Metanephros (tissue), 1 donor: ENCODE data around the gene ESM1. TPM values are rescaled to one million over a fixed set of nuclear protein-coding genes. Genes with fewer than 3 reads are reported as not detected.

Experiments
- total RNA-seq: library from RNA; depleted of rRNA; stranded (reverse); fragments of >200 nt; gene quantifications from one replicate; pipeline ENCODE4 v1.2.3, GENCODE V29; 2014

ESM1 gene, protein sequence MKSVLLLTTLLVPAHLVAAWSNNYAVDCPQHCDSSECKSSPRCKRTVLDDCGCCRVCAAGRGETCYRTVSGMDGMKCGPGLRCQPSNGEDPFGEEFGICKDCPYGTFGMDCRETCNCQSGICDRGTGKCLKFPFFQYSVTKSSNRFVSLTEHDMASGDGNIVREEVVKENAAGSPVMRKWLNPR
- 17.0 TPM for total RNA-seq

GRCh38 chr5:54985301-54986268 lies at the start of gene ESM1:
TSS of gene ESM1 (minus strand) at chr5:54985593. CDS start at chr5:54985517, 76 bp downstream.

Other genes starting within 250 kb of the ESM1 start
- 0.18 TPM for gene GZMK, start 38.7 kb upstream of the ESM1 start, total RNA-seq
- 1.8 TPM for gene GZMA, start 117.1 kb upstream of the ESM1 start, total RNA-seq
- 38.3 TPM for gene GPX8, start 174.6 kb upstream of the ESM1 start, total RNA-seq
- gene CDC20B, start 187.6 kb upstream of the ESM1 start, total RNA-seq, result 0.29 TPM
- gene MCIDAS, start 241.7 kb upstream of the ESM1 start, total RNA-seq, result 0.18 TPM
- 5.3 TPM for gene CCNO, start 248.0 kb upstream of the ESM1 start, total RNA-seq